Neural progenitor cell (in vitro differentiated cells): ENCODE results near the gene ARSB. TPM values are rescaled to one million over a fixed set of nuclear protein-coding genes. Genes with fewer than 3 reads are reported as not detected.

ENCODE experiments used
- DNase-seq: peaks from one replicate; pipeline ENCODE4 v3.0.0-alpha.2; 2016; ENCODE audit warnings: low spot score
- H2AFZ ChIP-seq: fragments of 200-600 bp; sonication (generic); replicated peaks from 2 replicates; pipeline ENCODE4 v1.6.1; 2016; ENCODE audit warnings: antibody characterized with exemption
- H3F3A ChIP-seq: fragments of 200-600 bp; sonication (generic); 2 replicates; pipeline ENCODE4 v1.6.1; 2016; ENCODE audit warnings: antibody characterized with exemption, low read depth
- H3K27ac ChIP-seq: fragments of 200-600 bp; sonication (generic); 2 replicates; pipeline ENCODE4 v1.5.1; 2016; ENCODE audit warnings: mild to moderate bottlenecking
- H3K27me3 ChIP-seq: fragments of 200-600 bp; sonication (generic); 2 replicates; pipeline ENCODE4 v1.6.1; 2016; ENCODE audit warnings: mild to moderate bottlenecking, moderate library complexity
- H3K36me3 ChIP-seq: fragments of 200-600 bp; sonication (generic); 2 replicates; pipeline ENCODE4 v1.5.1; 2016
- H3K4me1 ChIP-seq: fragments of 200-600 bp; sonication (generic); 2 replicates; pipeline ENCODE4 v1.6.1; 2016; ENCODE audit warnings: mixed run types
- H3K4me2 ChIP-seq: fragments of 200-600 bp; sonication (generic); 2 replicates; pipeline ENCODE4 v1.6.1; 2016
- H3K4me3 ChIP-seq: fragments of 200-600 bp; sonication (generic); 2 replicates; pipeline ENCODE4 v1.5.1; 2016
- H3K79me2 ChIP-seq: fragments of 200-600 bp; sonication (generic); 2 replicates; pipeline ENCODE4 v1.6.1; 2016; ENCODE audit warnings: low read depth
- H3K9ac ChIP-seq: fragments of 200-600 bp; sonication (generic); 2 replicates; pipeline ENCODE4 v1.6.1; 2016
- H3K9me3 ChIP-seq: fragments of 200-600 bp; sonication (generic); 2 replicates; pipeline ENCODE4 v1.5.1; 2016; ENCODE audit warnings: low read depth
- H4K20me1 ChIP-seq: fragments of 200-600 bp; sonication (generic); 2 replicates; pipeline ENCODE4 v1.6.1; 2016; ENCODE audit warnings: low read depth
- H3K27ac Mint-ChIP-seq: 3 replicates; pipeline ENCODE4 v1.8.0; 2021; ENCODE audit warnings: mixed read lengths
- H3K27me3 Mint-ChIP-seq: 2 replicates; pipeline ENCODE4 v1.8.0; 2022; ENCODE audit warnings: low read depth, mild to moderate bottlenecking, inconsistent platforms, moderate library complexity, mixed read lengths; ENCODE audit not compliant: insufficient read depth
- H3K36me3 Mint-ChIP-seq: 3 replicates; pipeline ENCODE4 v1.8.0; 2021; ENCODE audit warnings: mixed read lengths
- H3K4me1 Mint-ChIP-seq: 3 replicates; pipeline ENCODE4 v1.8.0; 2021; ENCODE audit warnings: mixed read lengths
- H3K4me3 Mint-ChIP-seq: 3 replicates; pipeline ENCODE4 v1.8.0; 2021; ENCODE audit warnings: mild to moderate bottlenecking, moderate library complexity, mixed read lengths
- H3K9me3 Mint-ChIP-seq: 3 replicates; pipeline ENCODE4 v1.8.0; 2020; ENCODE audit warnings: mixed read lengths
- CTCF ChIP-seq: fragments of 200-600 bp; sonication (generic); IDR thresholded peaks from 2 replicates; pipeline ENCODE4 v1.5.1; 2017; ENCODE audit warnings: antibody characterized with exemption, mild to moderate bottlenecking
- EZH2 ChIP-seq: fragments of 200-600 bp; sonication (generic); IDR thresholded peaks from 2 replicates; pipeline ENCODE4 v1.6.1; 2017; ENCODE audit warnings: antibody characterized with exemption, mild to moderate bottlenecking, moderate library complexity
- EZH2phosphoT487 ChIP-seq: fragments of 200-600 bp; sonication (generic); IDR thresholded peaks from 2 replicates; pipeline ENCODE4 v1.6.1; 2017; ENCODE audit warnings: antibody characterized with exemption
- total RNA-seq: library from RNA; depleted of rRNA; stranded (reverse); fragments of >200 nt; gene quantifications from 2 replicates; pipeline ENCODE4 v1.2.3, GENCODE V29; 2015; ENCODE audit warnings: low replicate concordance

Gene ARSB
- total RNA-seq, 1 donor from 2014 or later, result 15.3 TPM

- Histone ChIP-seq H3F3A (peaks cover 2% of the 10 kb centered on the region), H3K9me3 (no peaks in the 10 kb centered on the region), H3K36me3 (no peaks in the 10 kb centered on the region), H2AFZ (no peak overlapping the region), H3K9ac (no peak overlapping the region), H3K4me2 (no peak overlapping the region), H3K4me3 (no peak overlapping the region), H3K27me3 (no peaks in the 10 kb centered on the region), H3K79me2 (no peaks in the 10 kb centered on the region), H3K27ac (no peak overlapping the region), H4K20me1 (no peaks in the 10 kb centered on the region), H3K4me1 (peaks cover 1% of the 10 kb centered on the region)
- H3K9me3 Mint-ChIP-seq, result no peaks in the 10 kb centered on the region
- H3K36me3 Mint-ChIP-seq, result peaks cover 10% of the 10 kb centered on the region
- H3K27me3 Mint-ChIP-seq, result peaks cover 3% of the 10 kb centered on the region
- H3K27ac Mint-ChIP-seq, result no peak overlapping the region
- no peak for DNase-seq
- TF ChIP-seq EZH2, result no peak
- TF ChIP-seq EZH2phosphoT487, result no peak
- TF ChIP-seq CTCF, result no peak
- H3K4me3 Mint-ChIP-seq, result no peak overlapping the region
- H3K4me1 Mint-ChIP-seq, result peaks cover 8% of the 10 kb centered on the region
Measured at GRCh38 chr5:78776637-78777036, 208.5 kb downstream of the ARSB start.

GRCh38 chr5:78773655-78774054, 211.5 kb downstream of the ARSB start:
- H3K9me3 Mint-ChIP-seq, result no peaks in the 10 kb centered on the region

GRCh38 chr5:78771260-78772205, 213.6 kb downstream of the ARSB start:
- Mint-ChIP-seq H3K36me3 (peaks cover 2% of the 10 kb centered on the region), H3K4me1 (peaks cover 11% of the 10 kb centered on the region), H3K4me3 (no peak overlapping the region), H3K9me3 (no peaks in the 10 kb centered on the region), H3K27me3 (peaks cover 7% of the 10 kb centered on the region), H3K27ac (peak overlapping the region; percentile 72)
- no peak for DNase-seq
- no peaks in the 10 kb centered on the region for H3K36me3 ChIP-seq
- peaks cover 9% of the 10 kb centered on the region for H3F3A ChIP-seq
- H3K79me2 ChIP-seq, result no peaks in the 10 kb centered on the region
- H3K4me2 ChIP-seq, result no peak overlapping the region
- H3K9me3 ChIP-seq, result no peaks in the 10 kb centered on the region
- no peak overlapping the region for H3K9ac ChIP-seq
- no peak overlapping the region for H3K4me3 ChIP-seq
- no peak for TF ChIP-seq CTCF
- no peak for TF ChIP-seq EZH2
- no peak for TF ChIP-seq EZH2phosphoT487
- no peaks in the 10 kb centered on the region for H3K27me3 ChIP-seq
- H2AFZ ChIP-seq, result no peak overlapping the region
- peaks cover 7% of the 10 kb centered on the region for H3K4me1 ChIP-seq
- peak overlapping the region; percentile 42 for H3K27ac ChIP-seq
- H4K20me1 ChIP-seq, result no peaks in the 10 kb centered on the region

More at GRCh38 chr5:78773655-78774054, 211.5 kb downstream of the ARSB start:
- H3K4me1 ChIP-seq, result peaks cover 7% of the 10 kb centered on the region
- DNase-seq, result no peak
- no peak overlapping the region for H3K9ac ChIP-seq
- H3K27ac ChIP-seq, result no peak overlapping the region
- H2AFZ ChIP-seq, result no peak overlapping the region
- Mint-ChIP-seq H3K4me3 (no peak overlapping the region), H3K27me3 (peaks cover 7% of the 10 kb centered on the region), H3K4me1 (peaks cover 11% of the 10 kb centered on the region), H3K36me3 (peaks cover 2% of the 10 kb centered on the region), H3K27ac (peak overlapping the region; percentile 93)
- no peak for TF ChIP-seq EZH2
- TF ChIP-seq CTCF, result no peak
- H3K4me2 ChIP-seq, result no peak overlapping the region
- no peaks in the 10 kb centered on the region for H3K36me3 ChIP-seq
- no peaks in the 10 kb centered on the region for H3K27me3 ChIP-seq
- H3K79me2 ChIP-seq, result no peaks in the 10 kb centered on the region
- peaks cover 9% of the 10 kb centered on the region for H3F3A ChIP-seq
- no peak overlapping the region for H3K4me3 ChIP-seq
- H4K20me1 ChIP-seq, result no peaks in the 10 kb centered on the region
- no peaks in the 10 kb centered on the region for H3K9me3 ChIP-seq
